GM12874 (cell line): ENCODE results near the gene LPP.

ENCODE experiments used
- CTCF ChIP-seq: IDR thresholded peaks from 2 replicates; pipeline ENCODE4 v1.5.1; 2011; ENCODE audit warnings: low read depth, mild to moderate bottlenecking, control low read depth, low read length, moderate library complexity; ENCODE audit not compliant: insufficient read depth

The LPP gene

GRCh38 chr3:188206787-188207186 lies 52.8 kb downstream of the LPP start:
- no peak for TF ChIP-seq CTCF

GRCh38 chr3:188207941-188208515 lies 54.1 kb downstream of the LPP start:
- no peak for TF ChIP-seq CTCF

- TF ChIP-seq CTCF: no peak
These were observed 54.6 kb downstream of the LPP start for GRCh38 chr3:188208516-188208981.

DNA sequence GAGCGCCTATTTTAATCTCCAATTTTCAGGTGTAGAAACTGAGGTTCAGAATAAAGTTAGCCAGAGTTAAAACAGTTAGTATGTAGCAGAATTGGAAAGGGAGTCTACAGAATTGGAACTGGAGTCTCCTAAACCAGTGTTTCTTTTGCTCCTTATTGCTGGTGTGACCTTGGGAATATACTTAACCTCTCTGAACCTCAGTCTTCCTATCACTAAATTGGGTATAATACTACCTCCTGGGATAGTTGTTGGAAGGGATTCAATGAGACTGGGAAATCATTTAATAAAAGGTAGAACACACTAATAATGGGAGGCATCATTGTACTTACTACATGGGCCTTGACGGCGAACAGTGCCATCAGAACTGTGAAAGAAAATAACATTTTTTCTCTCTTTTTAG lies 55.1 kb downstream of the LPP start:
- no peak for TF ChIP-seq CTCF

DNA sequence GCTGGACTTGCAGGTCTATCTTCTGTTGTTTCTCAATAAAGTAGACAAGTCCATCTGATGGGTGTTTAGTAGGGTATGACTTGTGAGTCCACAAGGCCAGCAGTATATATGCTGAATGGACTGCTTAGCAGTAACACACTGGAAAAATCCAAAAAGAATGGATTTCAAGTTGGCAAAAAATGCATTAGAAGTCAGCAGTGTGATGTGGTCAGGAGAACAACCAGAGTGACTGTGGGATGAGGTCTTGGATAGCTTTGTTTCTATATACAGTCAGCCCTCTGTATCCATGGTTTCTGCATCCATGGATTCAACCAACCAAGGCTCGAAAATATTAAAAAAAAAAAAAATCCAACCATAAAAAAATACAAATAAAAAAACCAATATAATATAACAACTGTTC lies 55.8 kb downstream of the LPP start:
- TF ChIP-seq CTCF: no peak

DNA sequence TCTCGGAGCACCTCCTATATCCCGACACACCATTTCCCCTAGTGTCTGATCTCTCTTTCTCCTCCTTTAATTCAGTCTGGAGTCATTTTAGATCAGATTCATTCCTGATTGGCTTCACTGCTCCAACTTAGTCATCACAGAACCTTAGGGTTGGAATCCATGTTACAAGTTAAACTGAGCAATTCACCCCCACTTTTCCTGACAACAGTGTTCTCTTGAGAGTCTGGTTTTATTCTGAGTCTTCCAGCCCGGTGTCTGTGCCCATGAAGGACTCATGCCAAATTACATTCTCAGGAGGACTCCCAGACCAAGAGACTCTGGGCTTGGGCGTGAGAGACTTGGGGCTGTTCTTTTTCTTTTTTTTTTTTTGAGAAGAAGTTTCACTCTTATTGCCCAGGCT lies 57.5 kb downstream of the LPP start:
- no peak for TF ChIP-seq CTCF

- TF ChIP-seq CTCF: no peak
These were observed 58.5 kb downstream of the LPP start for GRCh38 chr3:188212308-188212969.
